Measurements from ENCODE around the gene ABCC1.

Gene ABCC1

GRCh38 chr16:15949210-15950160 lies at the start of gene ABCC1:
TSS of gene ABCC1 (plus strand) at chr16:15949616. CDS start at chr16:15949752, 136 bp downstream.
- peaks cover 55% of the 10 kb centered on the region for H3K79me2 ChIP-seq (ENCODE audit: control insufficient read depth, low read length)
- TF ChIP-seq EZH2phosphoT487 (IDR thresholded peaks at IDR 0.05; ENCODE audit: borderline replicate concordance, low read length), result no peak
- TF ChIP-seq CTCF (IDR thresholded peaks at IDR 0.05; ENCODE audit: low read depth, low read length, poor library complexity, severe bottlenecking), result peak; percentile 6
- H3K4me1 ChIP-seq (ENCODE audit: control insufficient read depth, low read length), result peaks cover 29% of the 10 kb centered on the region
- no peaks in the 10 kb centered on the region for H3K9me3 ChIP-seq (ENCODE audit: control insufficient read depth, insufficient read depth, low read length)
- H4K20me1 ChIP-seq (ENCODE audit: control insufficient read depth, insufficient read depth, low read depth, low read length), result no peaks in the 10 kb centered on the region; the same call in 1 of the 2 replicates
- H3F3A ChIP-seq (ENCODE audit: control insufficient read depth, insufficient read depth), result no peaks in the 10 kb centered on the region
- H3K4me3 ChIP-seq (ENCODE audit: low read length), result peak within 1 kb of the TSS; percentile 84
- no peaks in the 10 kb centered on the region for H3K9me2 ChIP-seq (replicated peaks; ENCODE audit: control insufficient read depth, low read length)
- H3K4me2 ChIP-seq (ENCODE audit: low read length), result peak within 1 kb of the TSS; percentile 87
- H3K27ac ChIP-seq (ENCODE audit: low read depth, low read length), result peak within 1 kb of the TSS; percentile 23; the same call in 1 of the 2 replicates
- no peaks in the 10 kb centered on the region; the same call in 1 of the 2 replicates for H3K36me3 ChIP-seq (ENCODE audit: control insufficient read depth, low read length)
- no peaks in the 10 kb centered on the region for H3K27me3 ChIP-seq (ENCODE audit: control insufficient read depth, low read length)

GRCh38 chr16:15900357-15900756 lies 49.1 kb upstream of the ABCC1 start:
- Histone ChIP-seq H3K79me2 (ENCODE audit: control insufficient read depth, low read length) (no peaks in the 10 kb centered on the region), H3K36me3 (ENCODE audit: control insufficient read depth, low read length) (no peaks in the 10 kb centered on the region), H3F3A (ENCODE audit: control insufficient read depth, insufficient read depth) (no peaks in the 10 kb centered on the region), H3K27me3 (ENCODE audit: control insufficient read depth, low read length) (no peaks in the 10 kb centered on the region), H3K4me3 (ENCODE audit: low read length) (no peak overlapping the region), H3K9me2 (replicated peaks; ENCODE audit: control insufficient read depth, low read length) (no peaks in the 10 kb centered on the region), H4K20me1 (ENCODE audit: control insufficient read depth, insufficient read depth, low read depth, low read length) (no peaks in the 10 kb centered on the region), H3K4me1 (ENCODE audit: control insufficient read depth, low read length) (peaks cover 21% of the 10 kb centered on the region), H3K9me3 (ENCODE audit: control insufficient read depth, insufficient read depth, low read length) (no peaks in the 10 kb centered on the region), H3K4me2 (ENCODE audit: low read length) (no peak overlapping the region), H3K27ac (ENCODE audit: low read depth, low read length) (no peak overlapping the region)
- TF ChIP-seq EZH2phosphoT487 (IDR thresholded peaks at IDR 0.05; ENCODE audit: borderline replicate concordance, low read length) (no peak), CTCF (IDR thresholded peaks at IDR 0.05; ENCODE audit: low read depth, low read length, poor library complexity, severe bottlenecking) (no peak)

- Histone ChIP-seq H4K20me1 (ENCODE audit: control insufficient read depth, insufficient read depth, low read depth, low read length) (no peaks in the 10 kb centered on the region), H3K9me3 (ENCODE audit: control insufficient read depth, insufficient read depth, low read length) (no peaks in the 10 kb centered on the region), H3K4me1 (ENCODE audit: control insufficient read depth, low read length) (peaks cover 21% of the 10 kb centered on the region), H3K27me3 (ENCODE audit: control insufficient read depth, low read length) (no peaks in the 10 kb centered on the region), H3K9me2 (replicated peaks; ENCODE audit: control insufficient read depth, low read length) (no peaks in the 10 kb centered on the region), H3K36me3 (ENCODE audit: control insufficient read depth, low read length) (no peaks in the 10 kb centered on the region), H3K4me3 (ENCODE audit: low read length) (no peak overlapping the region), H3K27ac (ENCODE audit: low read depth, low read length) (no peak overlapping the region), H3K79me2 (ENCODE audit: control insufficient read depth, low read length) (no peaks in the 10 kb centered on the region), H3F3A (ENCODE audit: control insufficient read depth, insufficient read depth) (no peaks in the 10 kb centered on the region), H3K4me2 (ENCODE audit: low read length) (peak overlapping the region; percentile 9; the same call in 1 of the 2 replicates)
- no peak for TF ChIP-seq EZH2phosphoT487 (IDR thresholded peaks at IDR 0.05; ENCODE audit: borderline replicate concordance, low read length)
- no peak for TF ChIP-seq CTCF (IDR thresholded peaks at IDR 0.05; ENCODE audit: low read depth, low read length, poor library complexity, severe bottlenecking)
Observed at GRCh38 chr16:15900901-15901500, 48.4 kb upstream of the ABCC1 start.

Measured in DOHH2 (cell line).